GM10248 (cell line): Measurements from ENCODE around the gene SLC24A3.

Source experiments
- CTCF ChIA-PET: fragments of 300-600 bp; sonication (Branson Sonifier 250); formaldehyde crosslinking; extraction: SDS; loops from one replicate; lab custom pipeline; 2021; ENCODE audit warnings: antibody characterized with exemption; lab: Yijun Ruan, JAX
- POLR2A ChIA-PET: fragments of 350-650 bp; sonication (Branson Sonifier 250); formaldehyde crosslinking; extraction: SDS; loops from one replicate; lab custom pipeline; 2020; ENCODE audit warnings: antibody characterized with exemption; lab: Yijun Ruan, JAX
- DNase-seq: peaks from one replicate; pipeline ENCODE4 v3.0.0; 2012; ENCODE audit errors: extremely low spot score
- TF ChIP-seq, protein P1 (sequence below): IDR thresholded peaks from 2 replicates; pipeline ENCODE4 v1.5.1; 2012; ENCODE audit warnings: mild to moderate bottlenecking, low read depth; ENCODE audit errors: extremely low read depth, missing control alignments, control extremely low read depth

The SLC24A3 gene

DNA sequence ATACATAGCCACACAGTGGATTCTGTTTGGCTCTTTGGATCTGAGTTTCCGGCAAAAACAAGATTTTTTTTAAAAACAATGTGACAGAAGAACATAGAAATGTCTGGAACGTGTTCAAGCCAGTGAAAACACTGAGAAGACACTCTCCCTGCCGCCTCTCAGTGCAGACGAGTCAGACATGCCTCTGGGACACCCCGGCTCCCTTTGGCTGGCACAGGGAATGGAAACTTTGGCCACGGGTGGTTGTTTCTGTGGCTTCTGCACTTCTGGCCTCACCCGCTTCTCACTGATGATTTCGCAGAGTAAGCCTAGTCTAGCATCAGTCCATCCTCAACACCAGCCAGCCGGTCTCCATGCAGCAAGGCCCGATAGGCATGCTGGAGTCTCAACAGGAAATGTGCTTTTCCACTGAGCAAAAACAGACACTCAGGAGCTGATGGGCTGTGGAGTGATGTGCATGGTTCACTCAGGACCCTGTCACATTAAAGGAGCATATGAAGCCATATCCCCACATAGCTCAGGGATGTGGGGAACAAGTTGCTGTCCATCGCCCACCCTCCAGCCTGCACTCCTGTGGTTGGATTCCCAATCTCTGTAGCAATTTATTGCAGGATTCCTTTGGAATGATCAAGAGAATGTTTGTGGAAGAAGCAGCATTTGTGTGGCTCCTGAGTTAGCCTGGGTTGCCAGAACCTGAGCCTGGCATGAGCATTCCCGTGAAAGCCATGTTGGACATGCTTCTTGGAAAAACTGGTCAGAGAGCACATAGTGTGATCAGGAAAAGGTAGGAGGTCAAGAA lies 283.7 kb downstream of the SLC24A3 start:
- no peak for DNase-seq
- POLR2A ChIA-PET, result no interaction called here
- TF ChIP-seq, protein P1, sequence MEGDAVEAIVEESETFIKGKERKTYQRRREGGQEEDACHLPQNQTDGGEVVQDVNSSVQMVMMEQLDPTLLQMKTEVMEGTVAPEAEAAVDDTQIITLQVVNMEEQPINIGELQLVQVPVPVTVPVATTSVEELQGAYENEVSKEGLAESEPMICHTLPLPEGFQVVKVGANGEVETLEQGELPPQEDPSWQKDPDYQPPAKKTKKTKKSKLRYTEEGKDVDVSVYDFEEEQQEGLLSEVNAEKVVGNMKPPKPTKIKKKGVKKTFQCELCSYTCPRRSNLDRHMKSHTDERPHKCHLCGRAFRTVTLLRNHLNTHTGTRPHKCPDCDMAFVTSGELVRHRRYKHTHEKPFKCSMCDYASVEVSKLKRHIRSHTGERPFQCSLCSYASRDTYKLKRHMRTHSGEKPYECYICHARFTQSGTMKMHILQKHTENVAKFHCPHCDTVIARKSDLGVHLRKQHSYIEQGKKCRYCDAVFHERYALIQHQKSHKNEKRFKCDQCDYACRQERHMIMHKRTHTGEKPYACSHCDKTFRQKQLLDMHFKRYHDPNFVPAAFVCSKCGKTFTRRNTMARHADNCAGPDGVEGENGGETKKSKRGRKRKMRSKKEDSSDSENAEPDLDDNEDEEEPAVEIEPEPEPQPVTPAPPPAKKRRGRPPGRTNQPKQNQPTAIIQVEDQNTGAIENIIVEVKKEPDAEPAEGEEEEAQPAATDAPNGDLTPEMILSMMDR, result no peak
- CTCF ChIA-PET, result interaction anchor here (0.7 to 1.4 kb wide), 3 partner anchors 13 to 30 kb away, joined by 3 read pairs; no protein-coding TSS in a partner anchor

DNA sequence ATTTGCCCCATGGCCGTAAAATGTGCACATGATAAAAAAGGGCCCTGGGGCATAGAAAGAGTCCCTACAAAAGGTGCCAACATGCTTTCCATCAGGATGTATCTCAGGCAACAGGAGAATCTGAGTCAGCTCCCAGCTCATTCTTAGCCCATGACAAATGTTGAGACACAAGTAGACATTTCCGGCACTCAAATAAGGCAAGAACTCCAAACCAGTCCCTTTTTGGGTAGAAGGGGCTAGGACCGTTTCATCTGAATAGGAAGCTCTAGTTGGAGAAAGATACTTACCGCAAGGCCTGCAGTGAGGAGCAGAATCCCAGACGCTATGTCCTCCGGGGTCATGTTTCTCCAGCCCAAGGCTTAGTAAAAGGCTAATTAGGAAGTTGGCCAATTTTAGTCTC lies 284.6 kb downstream of the SLC24A3 start:
- POLR2A ChIA-PET, result no interaction called here

DNA sequence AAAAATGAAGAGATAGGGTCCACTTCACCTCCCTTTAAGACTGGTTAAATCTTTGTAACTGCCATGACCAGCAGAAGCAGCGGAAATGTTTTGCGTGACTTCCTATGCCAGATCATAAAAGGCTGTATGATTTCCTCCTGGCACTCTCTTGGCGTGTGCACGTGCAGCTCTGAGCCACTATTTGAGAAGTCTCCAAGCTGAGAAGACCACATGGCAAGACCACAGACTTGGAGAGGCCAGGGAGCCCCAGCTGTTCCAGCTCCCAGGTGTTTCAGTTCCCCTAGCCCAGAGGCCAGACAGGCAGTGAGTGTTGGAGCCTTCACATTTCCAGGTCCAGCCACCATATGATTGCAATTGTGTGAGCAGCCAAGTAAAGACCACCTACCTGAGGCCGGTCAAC lies 286.3 kb downstream of the SLC24A3 start:
- ChIA-PET POLR2A (no interaction called here), CTCF (interaction anchor here (0.7 to 2.4 kb wide), 2 partner anchors 11 to 15 kb away, joined by 3 to 7 read pairs; no protein-coding TSS in a partner anchor)
- DNase-seq, result no peak
- TF ChIP-seq, protein P1, result no peak

More for the DNA sequence above, 284.6 kb downstream of the SLC24A3 start:
- DNase-seq, result no peak
- CTCF ChIA-PET, result interaction anchor here (1.1 to 1.4 kb wide), 2 partner anchors 25 to 33 kb away, joined by 3 read pairs; no protein-coding TSS in a partner anchor
- TF ChIP-seq, protein P1, result no peak

DNA sequence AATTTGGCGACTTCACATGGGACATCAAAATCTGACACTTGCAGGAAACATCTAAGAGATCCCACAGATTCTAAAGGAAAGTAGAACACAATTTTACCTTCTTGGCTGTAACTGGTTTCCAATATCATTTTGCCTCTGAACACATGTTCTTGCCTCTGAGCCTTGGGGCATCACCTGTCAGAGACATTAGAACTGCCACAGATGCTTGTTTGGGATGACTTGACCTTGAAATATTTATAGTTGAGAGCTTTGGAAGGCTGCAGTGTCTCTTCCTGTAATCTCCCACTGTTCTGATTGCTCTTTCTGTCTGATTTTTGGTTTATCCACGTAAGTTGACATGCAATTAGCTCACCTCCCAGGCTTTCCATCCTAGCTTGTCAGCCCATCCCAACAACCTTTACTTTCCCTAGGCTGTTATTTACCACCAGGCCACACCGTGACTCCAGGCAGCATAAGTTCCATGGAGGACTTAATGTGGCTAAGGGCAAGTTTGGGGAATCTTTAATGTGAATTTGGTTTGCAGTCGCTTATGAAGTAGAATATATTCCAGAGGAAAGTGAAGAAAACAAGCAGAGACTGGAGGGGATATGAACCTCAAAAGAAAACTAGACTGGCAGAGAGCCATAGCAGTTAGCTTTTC lies 289.2 kb downstream of the SLC24A3 start:
- ChIA-PET CTCF (interaction anchor here (1.1 kb wide), 1 partner anchor 10 kb away, joined by 4 read pairs; no protein-coding TSS in a partner anchor), POLR2A (interaction anchor here (0.7 kb wide), 1 partner anchor 1406 kb away, joined by 3 read pairs; no protein-coding TSS in a partner anchor)
- TF ChIP-seq, protein P1, result no peak
- no peak for DNase-seq

DNA sequence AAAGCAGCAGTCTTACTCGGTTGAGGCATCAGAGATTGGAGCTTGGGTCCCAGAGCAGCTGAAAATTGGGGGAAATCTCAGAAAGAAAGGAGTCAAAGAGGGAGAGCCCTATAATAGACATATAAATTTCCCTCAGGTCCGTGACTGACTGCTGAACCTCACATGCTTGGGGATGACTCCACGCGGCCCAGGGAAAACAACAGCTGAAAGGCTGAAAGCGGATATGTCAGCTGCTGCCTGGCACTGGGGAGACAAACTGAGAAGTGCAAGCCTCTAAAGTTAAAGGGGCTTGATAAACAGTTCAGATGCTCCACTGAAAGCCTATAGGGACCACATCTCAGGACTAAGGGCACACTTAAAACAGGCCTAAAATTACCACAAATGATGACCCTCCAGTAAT lies 289.7 kb downstream of the SLC24A3 start:
- ChIA-PET POLR2A (no interaction called here), CTCF (interaction anchor here (1.1 kb wide), 1 partner anchor 10 kb away, joined by 4 read pairs; no protein-coding TSS in a partner anchor)
- TF ChIP-seq, protein P1, result no peak
- no peak for DNase-seq

DNA sequence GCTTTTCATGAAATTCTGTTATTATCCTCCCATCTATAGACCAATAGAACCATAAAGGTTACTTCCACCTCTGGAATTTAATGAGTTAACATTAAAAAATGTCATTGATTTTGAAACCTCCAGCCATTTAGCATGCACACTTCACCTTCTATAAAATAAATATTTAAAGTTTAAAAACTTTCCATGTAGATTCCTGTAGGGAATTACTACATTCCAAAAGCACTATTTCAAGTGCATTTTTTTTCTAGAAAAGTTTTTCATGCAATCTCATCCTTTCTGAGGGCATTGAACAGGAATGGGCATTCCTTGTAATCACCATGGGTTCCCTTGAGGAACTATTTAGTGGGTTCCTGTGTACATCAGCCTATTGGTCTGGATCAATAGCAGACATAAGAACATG lies 291.8 kb downstream of the SLC24A3 start:
- no peak for DNase-seq
- CTCF ChIA-PET, result no interaction called here
- TF ChIP-seq, protein P1, result no peak
- POLR2A ChIA-PET, result no interaction called here
